ELR (cell line): Measurements from ENCODE around the gene TRIM7.
"Not testable (repeated sequence)": the region's sequence is repeated elsewhere in the genome, so short reads cannot be mapped to it uniquely, and the experiment has no call there.

ENCODE experiments used
- DNase-seq: peaks from one replicate; pipeline ENCODE4 v3.0.0-alpha.2; 2015; ENCODE audit warnings: low read depth

TRIM7 gene

DNA sequence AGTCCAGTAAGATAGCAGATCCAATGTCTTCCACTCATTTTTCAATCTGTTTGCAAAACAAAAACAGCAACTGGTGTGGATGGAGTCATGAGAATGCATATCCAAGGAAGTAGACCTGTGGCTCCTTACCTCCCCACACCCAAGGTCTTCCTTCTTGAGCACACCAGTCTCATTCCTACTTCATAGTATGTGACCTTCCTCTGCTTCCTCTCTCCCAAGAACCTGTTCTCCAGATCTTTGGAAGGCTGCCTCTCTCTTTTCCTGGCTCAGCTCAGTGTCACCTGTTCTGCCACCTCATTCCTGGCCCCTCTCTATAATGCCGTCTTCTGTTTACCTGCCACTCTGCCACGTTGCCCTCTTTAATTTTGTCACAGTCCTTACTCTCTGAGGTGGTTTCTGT is 7.9 kb upstream of the TRIM7 start:
- DNase-seq, result no peak

DNA sequence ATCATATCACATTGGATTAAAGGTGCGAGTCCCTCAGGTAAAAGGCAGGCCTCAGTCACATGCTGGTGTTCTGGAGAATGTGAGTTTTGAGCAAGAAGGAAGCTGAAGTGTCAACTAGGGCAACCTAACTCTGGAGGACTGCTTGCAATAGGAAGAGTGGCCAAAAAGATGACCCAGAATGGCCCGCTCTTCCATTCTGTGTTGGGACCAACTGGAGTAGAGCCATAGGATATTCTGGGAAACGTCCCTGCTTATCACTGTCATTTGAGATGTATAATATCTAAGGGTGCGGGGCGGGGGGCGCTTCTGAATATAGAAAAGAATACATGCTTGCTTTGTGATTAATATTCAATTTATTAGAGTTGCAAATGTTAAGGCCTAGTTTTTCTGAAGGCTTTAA is 7.1 kb upstream of the TRIM7 start:
- DNase-seq, result no peak

GRCh38 chr5:181211208-181211607 is 6.2 kb upstream of the TRIM7 start:
- no peak for DNase-seq

GRCh38 chr5:181210698-181211097 is 5.7 kb upstream of the TRIM7 start:
- not testable (repeated sequence) for DNase-seq

DNA sequence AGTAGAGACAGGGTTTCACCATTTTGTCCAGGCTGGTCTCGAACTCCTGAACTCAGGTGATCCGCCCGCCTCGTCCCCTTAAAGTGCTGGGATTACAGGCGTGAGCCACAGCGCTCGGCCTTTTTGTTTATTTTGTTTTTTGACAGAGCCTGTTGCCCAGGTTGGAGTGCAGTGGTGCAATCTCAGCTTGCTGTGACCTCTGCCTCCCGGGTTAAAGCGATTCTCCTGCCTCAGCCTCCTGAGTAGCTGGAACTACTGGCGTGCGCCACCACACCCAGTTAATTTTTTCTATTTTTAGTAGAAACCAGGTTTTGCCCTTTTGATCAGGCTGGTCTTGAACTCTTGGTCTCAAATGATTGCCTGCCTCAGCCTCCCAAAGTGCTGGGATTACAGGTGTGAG is 5.2 kb upstream of the TRIM7 start:
- DNase-seq, result not testable (repeated sequence)

GRCh38 chr5:181209006-181209405 is 4.0 kb upstream of the TRIM7 start:
- DNase-seq, result not testable (repeated sequence)

GRCh38 chr5:181207960-181208253 is 2.9 kb upstream of the TRIM7 start:
- DNase-seq, result no peak

- DNase-seq, result peak; percentile 94
Measured at GRCh38 chr5:181207214-181207959, 2.4 kb upstream of the TRIM7 start.

DNA sequence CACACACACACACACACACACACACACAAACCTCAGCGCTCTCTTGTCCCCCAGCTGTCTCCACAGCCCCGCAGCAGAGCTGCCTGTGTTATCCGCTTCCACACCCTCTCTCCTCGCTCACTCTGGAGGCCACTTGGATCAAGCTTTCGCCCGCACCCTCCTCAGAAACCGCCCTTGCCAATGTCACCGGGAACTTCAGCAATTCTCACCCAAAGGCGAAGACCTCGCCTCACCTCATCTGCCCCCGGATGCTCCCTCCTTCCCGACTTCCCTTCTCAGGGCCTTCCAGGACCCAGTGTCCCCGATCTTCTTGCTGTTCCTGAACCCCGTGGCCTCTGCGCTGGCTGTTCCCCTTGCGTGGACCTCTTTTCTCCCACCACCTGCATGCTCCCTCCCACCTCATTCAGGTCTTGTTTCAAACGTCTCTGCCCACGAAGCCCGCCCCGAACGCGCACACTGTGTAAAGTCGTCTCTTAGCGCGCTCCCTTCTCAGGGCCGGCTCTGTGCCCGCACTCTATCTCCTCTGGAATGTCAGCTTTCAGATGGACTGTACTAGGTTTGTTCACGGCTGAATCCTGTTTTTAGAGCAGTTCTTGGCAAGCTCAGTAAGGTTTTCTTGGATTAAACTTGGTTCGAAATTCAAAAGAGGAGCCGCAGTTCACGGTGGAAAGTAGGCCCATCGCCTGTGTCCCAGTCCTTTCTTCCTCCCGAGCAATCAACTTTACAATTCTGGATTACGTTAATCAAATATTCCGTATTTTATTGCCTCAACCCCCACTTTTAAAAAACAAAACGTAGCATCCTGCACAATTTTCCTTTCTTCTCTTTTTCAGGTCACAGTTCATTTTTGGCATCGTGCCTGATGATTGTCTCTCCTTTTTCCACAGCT is 1.0 kb upstream of the TRIM7 start:
- peak; percentile 33 for DNase-seq

- peak; percentile 34 for DNase-seq
Measured at GRCh38 chr5:181204113-181204825, 727 bp downstream of the TRIM7 start.

GRCh38 chr5:181203777-181204112 is 1.3 kb downstream of the TRIM7 start:
- no peak for DNase-seq

- no peak for DNase-seq
Measured at GRCh38 chr5:181203093-181203711, 1.8 kb downstream of the TRIM7 start.

DNA sequence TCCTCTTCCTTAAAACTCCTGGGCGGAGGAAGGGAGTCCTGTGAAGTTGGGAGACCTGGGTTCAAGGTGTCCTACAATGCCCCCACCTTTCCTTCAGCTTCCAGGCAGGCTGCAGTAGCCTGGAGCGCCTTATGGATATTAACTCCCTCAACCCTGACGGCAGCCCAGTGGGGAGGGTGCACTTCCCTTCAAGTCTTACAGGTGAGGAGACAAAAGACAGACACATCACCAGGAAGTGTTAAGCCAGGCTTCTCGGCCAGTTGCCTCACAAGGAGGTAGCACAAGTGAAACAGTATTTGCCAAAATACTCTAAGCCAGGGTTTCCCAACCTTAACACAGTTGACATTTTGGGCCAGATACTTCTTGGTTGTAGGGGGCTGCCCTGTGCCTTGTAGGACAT is 4.2 kb downstream of the TRIM7 start:
- DNase-seq, result no peak

DNA sequence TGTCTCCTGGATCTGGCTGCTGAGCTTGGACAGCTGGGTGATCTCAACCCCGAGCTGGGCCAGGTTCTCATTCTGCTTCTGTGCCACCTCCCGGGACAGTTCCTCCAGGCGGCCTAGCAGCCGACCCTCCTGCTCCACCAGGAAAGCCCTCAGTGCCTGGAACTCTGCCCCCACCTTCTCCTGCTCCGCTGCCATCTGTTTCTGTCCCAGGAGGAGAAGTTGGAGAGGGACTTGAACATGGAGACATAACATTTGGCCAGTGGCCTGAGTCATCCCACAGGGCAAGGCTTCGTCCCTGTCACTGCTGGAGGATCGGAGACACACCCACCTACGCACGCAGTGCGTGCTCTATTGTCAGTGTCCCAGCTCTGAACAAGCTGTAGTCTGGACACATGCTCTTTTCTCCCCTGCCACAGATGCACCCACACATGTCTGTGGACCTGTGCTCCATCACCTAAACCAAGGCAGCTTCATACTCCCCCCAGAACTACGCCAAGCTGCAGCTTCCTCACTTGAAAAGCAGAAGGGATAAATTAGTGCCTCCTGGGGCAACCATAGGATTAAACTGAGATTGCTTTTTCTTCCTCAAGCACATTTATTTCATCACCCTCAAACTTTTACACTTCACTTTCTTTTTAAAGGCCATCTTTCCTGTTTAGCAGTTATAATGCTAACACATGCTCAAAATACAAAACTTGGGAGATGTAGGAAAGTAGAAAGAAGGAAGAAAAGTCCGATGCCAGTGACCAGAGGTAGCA is 4.9 kb downstream of the TRIM7 start:
- DNase-seq, result no peak

DNA sequence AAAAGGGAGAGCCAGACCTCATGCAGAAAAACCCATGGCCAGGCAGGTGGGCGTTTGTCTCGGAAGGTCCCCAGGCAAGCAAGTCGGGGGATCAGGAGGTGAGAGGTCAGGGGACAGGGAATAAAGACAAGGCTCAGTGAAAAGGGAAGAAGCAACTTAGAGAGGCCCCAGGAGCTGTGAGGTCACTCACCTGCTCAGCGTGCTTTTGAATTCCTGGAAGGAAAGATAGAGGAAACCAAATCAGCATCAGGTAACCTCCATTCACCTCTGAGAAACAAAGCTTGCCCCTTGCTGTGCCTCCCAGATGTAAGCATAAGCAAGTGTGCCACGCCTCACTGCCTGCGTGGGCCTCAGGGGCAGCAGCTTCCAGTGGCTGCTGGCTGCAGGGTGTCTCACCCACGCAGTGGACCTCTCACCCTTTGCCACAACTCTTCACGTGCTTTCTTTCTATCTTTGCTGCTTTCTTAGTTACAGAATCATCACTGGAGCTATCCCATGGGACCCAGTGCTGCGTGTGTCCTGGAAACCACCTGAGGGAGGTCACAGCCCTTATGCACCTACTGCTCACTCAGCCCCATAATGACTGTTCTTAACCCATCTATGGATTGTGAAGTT is 6.0 kb downstream of the TRIM7 start:
- DNase-seq, result no peak

DNA sequence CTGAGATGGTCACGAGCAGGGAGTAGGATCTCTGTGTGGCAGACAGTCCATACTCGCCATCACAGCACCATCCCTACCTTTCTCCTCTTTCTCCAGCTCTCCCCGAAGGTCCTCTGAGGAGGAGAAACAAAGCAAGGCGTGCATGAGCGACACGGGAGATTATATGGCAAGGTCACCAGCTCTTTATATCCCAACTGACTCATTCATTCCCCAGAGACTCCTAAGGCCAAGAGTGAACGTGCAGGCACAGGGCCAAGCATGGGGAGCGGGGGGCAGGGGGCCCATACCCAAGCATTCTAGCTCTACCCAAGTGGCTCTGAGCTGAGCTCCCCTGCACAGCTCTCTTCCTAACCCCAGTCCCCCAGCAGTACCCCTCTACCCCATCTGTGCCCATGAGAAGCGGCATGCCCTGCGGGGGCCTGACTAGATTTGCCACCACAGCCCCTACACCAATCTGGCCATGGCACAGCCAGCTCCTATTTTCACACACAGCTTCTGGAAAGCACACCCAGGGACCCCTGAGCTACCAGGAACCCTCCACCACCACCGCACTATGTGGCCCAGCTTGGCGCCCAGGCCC is 6.8 kb downstream of the TRIM7 start:
- DNase-seq, result no peak

GRCh38 chr5:181197326-181197951 is 7.6 kb downstream of the TRIM7 start:
- DNase-seq, result no peak

GRCh38 chr5:181195249-181195761 is 9.7 kb downstream of the TRIM7 start:
- DNase-seq, result no peak

- DNase-seq, result no peak
Measured at GRCh38 chr5:181194489-181195248, 10.3 kb downstream of the TRIM7 start.

DNA sequence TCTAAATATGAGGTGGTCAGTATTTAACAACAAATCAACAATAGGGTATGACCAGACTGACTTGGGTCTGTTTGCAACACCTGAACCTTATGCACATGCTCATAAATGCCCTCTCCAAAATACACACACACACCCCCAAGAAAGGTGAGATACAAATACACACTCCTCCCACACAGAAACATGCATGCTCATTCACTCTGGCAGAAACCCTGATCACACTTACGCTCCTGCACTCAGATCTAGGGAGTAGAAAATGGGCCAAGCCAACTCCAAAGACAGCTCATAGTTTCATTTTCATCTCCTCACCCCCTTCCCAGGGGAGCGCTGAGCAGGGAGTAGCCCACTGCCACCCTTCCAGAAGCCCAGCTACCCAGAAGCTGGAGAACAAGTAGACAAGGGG is 11.3 kb downstream of the TRIM7 start:
- no peak for DNase-seq
